OCI-M2 (cell line): ENCODE results near the gene ABHD2.

ENCODE experiments used
- DNase-seq: peaks from one replicate; lab custom pipeline; 2025; ENCODE audit not compliant: unreplicated experiment; lab: John Stamatoyannopoulos, UW

The ABHD2 gene

GRCh38 chr15:89161666-89162065 lies 73.4 kb downstream of the ABHD2 start:
- no peak for DNase-seq

GRCh38 chr15:89163271-89164055 lies 75.2 kb downstream of the ABHD2 start:
- DNase-seq, result no peak

- no peak for DNase-seq
These were observed 76.5 kb downstream of the ABHD2 start for GRCh38 chr15:89164712-89165211.

- no peak for DNase-seq
These were observed 77.4 kb downstream of the ABHD2 start for GRCh38 chr15:89165677-89166076.

- no peak for DNase-seq
These were observed 79.3 kb downstream of the ABHD2 start for GRCh38 chr15:89167267-89168176.

GRCh38 chr15:89168316-89168833 lies 80.1 kb downstream of the ABHD2 start:
- no peak for DNase-seq

- DNase-seq, result no peak
These were observed 82.1 kb downstream of the ABHD2 start for GRCh38 chr15:89170364-89170763.

- DNase-seq, result no peak
These were observed 83.1 kb downstream of the ABHD2 start for GRCh38 chr15:89171136-89172072.

GRCh38 chr15:89172921-89173320 lies 84.7 kb downstream of the ABHD2 start:
- DNase-seq, result no peak

- no peak for DNase-seq
These were observed 86.2 kb downstream of the ABHD2 start for GRCh38 chr15:89174476-89174875.

- no peak for DNase-seq
These were observed 87.4 kb downstream of the ABHD2 start for GRCh38 chr15:89175617-89176191.

- DNase-seq, result no peak
These were observed 88.9 kb downstream of the ABHD2 start for GRCh38 chr15:89177116-89177515.

- DNase-seq, result no peak
These were observed 89.5 kb downstream of the ABHD2 start for GRCh38 chr15:89177633-89178306.

- DNase-seq, result no peak
These were observed 90.2 kb downstream of the ABHD2 start for GRCh38 chr15:89178307-89178977.

- DNase-seq, result no peak
These were observed 92.0 kb downstream of the ABHD2 start for GRCh38 chr15:89179966-89180875.

- DNase-seq, result no peak
These were observed 96.1 kb downstream of the ABHD2 start for GRCh38 chr15:89184357-89184756.

GRCh38 chr15:89184886-89185526 lies 96.8 kb downstream of the ABHD2 start:
- no peak for DNase-seq

- DNase-seq, result no peak
These were observed 98.5 kb downstream of the ABHD2 start for GRCh38 chr15:89186803-89187202.
